HFF-Myc (cell line): ENCODE data around the gene CELF2.
A peak's percentile ranks its signal among the peaks of the same experiment; 100 is the strongest.

ENCODE experiments used
- DNase-seq: peaks from one replicate; pipeline ENCODE4 v3.0.0-alpha.2; 2011; ENCODE audit warnings: low read depth; ENCODE audit errors: extremely low read depth
- H3K4me3 ChIP-seq: replicated peaks from 2 replicates; pipeline ENCODE4 v1.5.1; 2011; ENCODE audit warnings: low read depth, mild to moderate bottlenecking, control low read depth, low read length
- CTCF ChIP-seq: IDR thresholded peaks from 2 replicates; pipeline ENCODE4 v1.5.1; 2012; ENCODE audit warnings: mild to moderate bottlenecking, low read depth, low read length, control low read depth; ENCODE audit errors: missing control alignments

Gene CELF2

GRCh38 chr10:11017570-11018431 is at the start of gene CELF2:
Gene CELF2, plus strand, starts transcription at chr10:11017872. Its CDS starts 218 bp downstream, at chr10:11018090.
- no peak for TF ChIP-seq CTCF
- peak within 1 kb of the TSS; percentile 27 for H3K4me3 ChIP-seq
- no peak for DNase-seq

GRCh38 chr10:10968257-10968588 is 49.4 kb upstream of the CELF2 start:
- no peak for DNase-seq
- no peak overlapping the region for H3K4me3 ChIP-seq
- no peak for TF ChIP-seq CTCF

GRCh38 chr10:10973310-10973709 is 44.4 kb upstream of the CELF2 start:
- no peak for DNase-seq
- no peak for TF ChIP-seq CTCF
- no peak overlapping the region for H3K4me3 ChIP-seq

- no peak for TF ChIP-seq CTCF
- no peak for DNase-seq
- H3K4me3 ChIP-seq: no peak overlapping the region
Measured at GRCh38 chr10:10975647-10976046, 42.0 kb upstream of the CELF2 start.

GRCh38 chr10:10976652-10977051 is 41.0 kb upstream of the CELF2 start:
- H3K4me3 ChIP-seq: no peak overlapping the region
- no peak for DNase-seq
- no peak for TF ChIP-seq CTCF

- TF ChIP-seq CTCF: no peak
- no peak for DNase-seq
- no peak overlapping the region for H3K4me3 ChIP-seq
Measured at GRCh38 chr10:10977226-10977956, 40.3 kb upstream of the CELF2 start.
